Measurements from ENCODE around the gene NFIX. TPM values are rescaled to one million over a fixed set of nuclear protein-coding genes. Genes with fewer than 3 reads are reported as not detected.

NFIX gene
- total and polyA plus RNA-seq, 12 donors, result 1.3 to 72.8 (median 28.6) TPM

GRCh38 chr19:13078381-13078780 is 83.1 kb downstream of the NFIX start:
- 74 to 92% (median 84%) methylated on average over 8 to 10 of the region's 10 CpGs for WGBS, 4 donors
- intact Hi-C loops (cut with DNase I), result no loop called here

GRCh38 chr19:13078897-13079541 is 83.7 kb downstream of the NFIX start:
- TF ChIP-seq CTCF (IDR thresholded peaks at IDR 0.05), result no peak
- TF ChIP-seq POLR2A (IDR thresholded peaks at IDR 0.05), result no peak
- no peaks in the 10 kb centered on the region for H3K27me3 ChIP-seq
- H3K36me3 ChIP-seq (replicated peaks in 1 of 2), result peaks cover 0 to under 1% of the 10 kb centered on the region in 2 donors
- intact Hi-C loops (cut with DNase I), result no loop called here
- peak overlapping the region in 1 of 5 donors; percentile 43 for H3K27ac ChIP-seq
- H3K4me1 ChIP-seq (replicated peaks in 1 of 2), result no peaks in the 10 kb centered on the region
- no peaks in the 10 kb centered on the region for H3K9me3 ChIP-seq (replicated peaks in 1 of 3)
- WGBS, 4 donors, result 78 to 90% (median 83%) methylated on average over 7 to 12 of the region's 12 CpGs
- H3K4me3 ChIP-seq, result no peak overlapping the region
- no peak for DNase-seq

More at GRCh38 chr19:13078381-13078780, 83.1 kb downstream of the NFIX start:
- Histone ChIP-seq H3K4me1 (replicated peaks in 1 of 2) (no peaks in the 10 kb centered on the region), H3K27ac (peak overlapping the region in 1 of 5 donors; percentile 43), H3K36me3 (replicated peaks in 1 of 2) (peaks cover 0 to 6% of the 10 kb centered on the region in 2 donors), H3K9me3 (replicated peaks in 1 of 3) (no peaks in the 10 kb centered on the region), H3K27me3 (no peaks in the 10 kb centered on the region), H3K4me3 (no peak overlapping the region)
- TF ChIP-seq CTCF (IDR thresholded peaks at IDR 0.05), result no peak
- TF ChIP-seq POLR2A (IDR thresholded peaks at IDR 0.05), result no peak
- no peak for DNase-seq

- TF ChIP-seq POLR2A (IDR thresholded peaks at IDR 0.05), result no peak
- 65 to 86% (median 67%) methylated on average over 14 to 16 of the region's 16 CpGs for WGBS, 4 donors
- Histone ChIP-seq H3K27ac (peak overlapping the region in 1 of 5 donors; percentile 27), H3K27me3 (no peaks in the 10 kb centered on the region), H3K4me3 (no peak overlapping the region), H3K36me3 (replicated peaks in 1 of 2) (no peaks in the 10 kb centered on the region), H3K9me3 (replicated peaks in 1 of 3) (no peaks in the 10 kb centered on the region), H3K4me1 (replicated peaks in 1 of 2) (no peaks in the 10 kb centered on the region)
- no peak for DNase-seq
- intact Hi-C loops (cut with DNase I), result no loop called here
Observed at GRCh38 chr19:13079542-13079986, 84.3 kb downstream of the NFIX start.

- no peak for DNase-seq
- H3K27me3 ChIP-seq, result no peaks in the 10 kb centered on the region
- peak overlapping the region in 1 of 5 donors; percentile 0 for H3K27ac ChIP-seq
- no peaks in the 10 kb centered on the region for H3K9me3 ChIP-seq (replicated peaks in 1 of 3)
- TF ChIP-seq POLR2A (IDR thresholded peaks at IDR 0.05) (no peak), CTCF (IDR thresholded peaks at IDR 0.05) (no peak)
- no peak overlapping the region for H3K4me3 ChIP-seq
- no peaks in the 10 kb centered on the region for H3K36me3 ChIP-seq (replicated peaks in 1 of 2)
- WGBS, 4 donors, result 74 to 81% (median 78%) methylated on average over 13 to 14 of the region's 14 CpGs
- intact Hi-C loops (cut with DNase I), result no loop called here
- no peaks in the 10 kb centered on the region for H3K4me1 ChIP-seq (replicated peaks in 1 of 2)
Observed at GRCh38 chr19:13082192-13083007, 87.1 kb downstream of the NFIX start.

Measured in adrenal gland (tissue), 12 donors.